ENCODE results near the gene LRRC3B. TPM values are rescaled to one million over a fixed set of nuclear protein-coding genes. Genes with fewer than 3 reads are reported as not detected.

The LRRC3B gene
- total and polyA plus RNA-seq, 2 experiments from 2014 or later = not detected

DNA sequence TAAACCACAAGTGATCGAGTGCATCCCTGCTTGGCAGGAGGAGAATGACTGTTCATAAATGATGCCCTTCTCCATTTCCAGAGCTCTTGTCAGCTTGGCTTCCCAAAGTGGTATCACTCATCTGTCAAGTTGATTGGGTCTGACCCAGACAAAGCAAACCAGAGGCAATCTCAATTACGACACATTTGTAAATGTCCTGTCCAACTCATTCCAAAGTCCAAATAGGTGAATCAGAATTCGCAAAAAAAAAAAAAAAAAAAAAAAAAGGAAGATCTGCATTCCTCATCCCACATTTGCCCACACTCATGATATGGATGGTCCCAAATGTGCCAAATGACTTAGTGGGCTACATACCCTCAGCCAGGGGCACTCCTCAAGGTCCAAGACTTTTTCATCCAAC is 91.9 kb downstream of the LRRC3B start:
- H3K9me2 ChIP-seq (ENCODE audit: insufficient read depth) = no peaks in the 10 kb centered on the region
- in situ Hi-C loops (cut with MboI) = no loop called here
- H3K4me2 ChIP-seq (ENCODE audit: unreplicated experiment) = no peak overlapping the region
- H3K27me3 ChIP-seq (replicated peaks; ENCODE audit: insufficient read depth) = no peaks in the 10 kb centered on the region
- H3K4me1 ChIP-seq (ENCODE audit: insufficient read depth) = no peaks in the 10 kb centered on the region
- H3K9me3 ChIP-seq (ENCODE audit: low read depth) = no peaks in the 10 kb centered on the region
- no peak overlapping the region for H3K9ac ChIP-seq
- no peaks in the 10 kb centered on the region for H3K79me2 ChIP-seq (ENCODE audit: insufficient read depth)
- TF ChIP-seq EZH2 (IDR thresholded peaks at IDR 0.05; ENCODE audit: insufficient read depth, poor library complexity, severe bottlenecking) (no peak), EZH2phosphoT487 (IDR thresholded peaks at IDR 0.05; ENCODE audit: insufficient read depth, low read depth) (no peak)
- no peak overlapping the region for H2AFZ ChIP-seq
- H4K20me1 ChIP-seq (ENCODE audit: insufficient read depth) = no peaks in the 10 kb centered on the region
- H3F3A ChIP-seq (ENCODE audit: insufficient read depth) = no peaks in the 10 kb centered on the region
- H3K27ac ChIP-seq = no peak overlapping the region
- WGBS, 2 experiments (ENCODE audit: low coverage in 1 of 2, low lambda C conversion rate in 2 of 2, missing lambda C conversion rate in 2 of 2) = 39 to 43% methylated on average over 3 of the region's 3 CpGs
- no peak for DNase-seq
- no peak overlapping the region for H3K4me3 ChIP-seq
- H3K36me3 ChIP-seq (ENCODE audit: low read depth) = no peaks in the 10 kb centered on the region

DNA sequence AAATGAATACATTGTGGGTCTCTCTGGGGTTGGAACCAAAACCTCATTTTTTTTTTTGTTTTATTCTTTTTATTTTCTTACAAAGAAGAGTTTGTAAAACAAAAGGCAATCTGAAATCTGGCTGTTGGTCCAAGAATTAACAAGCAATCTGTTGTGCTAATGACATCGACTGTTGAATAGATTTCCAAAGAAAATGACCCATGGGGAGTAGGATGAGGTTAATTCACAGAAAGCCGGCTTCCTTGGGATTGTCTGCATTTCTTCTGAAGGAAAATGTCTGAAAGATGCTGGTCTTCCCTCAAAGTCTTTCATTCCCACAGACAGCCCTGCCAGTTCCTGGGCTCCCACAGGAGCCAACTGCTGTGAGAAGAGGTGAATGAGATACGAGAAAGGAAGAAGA is 92.9 kb downstream of the LRRC3B start:
- WGBS, 2 experiments (ENCODE audit: low coverage in 1 of 2, low lambda C conversion rate in 2 of 2, missing lambda C conversion rate in 2 of 2) = 15% methylated on average over 3 of the region's 3 CpGs
- no peak overlapping the region for H3K27ac ChIP-seq
- no peak overlapping the region for H2AFZ ChIP-seq
- H3K9me2 ChIP-seq (ENCODE audit: insufficient read depth) = no peaks in the 10 kb centered on the region
- H4K20me1 ChIP-seq (ENCODE audit: insufficient read depth) = no peaks in the 10 kb centered on the region
- no peak overlapping the region for H3K9ac ChIP-seq
- H3K4me1 ChIP-seq (ENCODE audit: insufficient read depth) = no peaks in the 10 kb centered on the region
- H3K9me3 ChIP-seq (ENCODE audit: low read depth) = no peaks in the 10 kb centered on the region
- H3K36me3 ChIP-seq (ENCODE audit: low read depth) = no peaks in the 10 kb centered on the region
- in situ Hi-C loops (cut with MboI) = no loop called here
- no peaks in the 10 kb centered on the region for H3K79me2 ChIP-seq (ENCODE audit: insufficient read depth)
- TF ChIP-seq EZH2 (IDR thresholded peaks at IDR 0.05; ENCODE audit: insufficient read depth, poor library complexity, severe bottlenecking) (no peak), EZH2phosphoT487 (IDR thresholded peaks at IDR 0.05; ENCODE audit: insufficient read depth, low read depth) (no peak)
- H3K4me2 ChIP-seq (ENCODE audit: unreplicated experiment) = no peak overlapping the region
- no peaks in the 10 kb centered on the region for H3F3A ChIP-seq (ENCODE audit: insufficient read depth)
- H3K27me3 ChIP-seq (replicated peaks; ENCODE audit: insufficient read depth) = no peaks in the 10 kb centered on the region
- no peak for DNase-seq
- no peak overlapping the region for H3K4me3 ChIP-seq

DNA sequence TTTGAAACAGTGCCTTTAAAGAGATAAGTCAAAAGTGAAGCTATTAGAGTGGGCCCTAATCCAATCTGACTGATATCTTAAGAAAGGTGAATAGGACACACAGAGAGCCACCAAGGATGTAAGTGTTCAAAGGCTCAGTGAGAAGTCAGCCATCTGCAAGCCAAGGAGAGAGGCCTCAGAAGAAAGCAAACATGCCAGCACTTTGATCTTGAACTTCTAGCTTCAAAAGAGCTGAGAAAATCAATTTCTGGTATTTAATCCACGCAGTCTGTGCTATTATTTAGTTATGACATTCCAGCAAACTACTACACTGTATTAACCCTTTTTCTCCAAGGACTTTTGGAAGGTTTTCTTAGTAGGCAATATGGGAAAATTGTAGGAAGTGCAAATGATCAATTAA is 95.7 kb downstream of the LRRC3B start:
- no peak overlapping the region for H3K4me2 ChIP-seq (ENCODE audit: unreplicated experiment)
- no peaks in the 10 kb centered on the region for H3K36me3 ChIP-seq (ENCODE audit: low read depth)
- H3K9me3 ChIP-seq (ENCODE audit: low read depth) = no peaks in the 10 kb centered on the region
- H3F3A ChIP-seq (ENCODE audit: insufficient read depth) = no peaks in the 10 kb centered on the region
- no peak overlapping the region for H2AFZ ChIP-seq
- DNase-seq = no peak
- no peaks in the 10 kb centered on the region for H4K20me1 ChIP-seq (ENCODE audit: insufficient read depth)
- no peaks in the 10 kb centered on the region for H3K27me3 ChIP-seq (replicated peaks; ENCODE audit: insufficient read depth)
- no peak overlapping the region for H3K4me3 ChIP-seq
- no peak for TF ChIP-seq EZH2phosphoT487 (IDR thresholded peaks at IDR 0.05; ENCODE audit: insufficient read depth, low read depth)
- TF ChIP-seq EZH2 (IDR thresholded peaks at IDR 0.05; ENCODE audit: insufficient read depth, poor library complexity, severe bottlenecking) = no peak
- H3K9ac ChIP-seq = no peak overlapping the region
- no peaks in the 10 kb centered on the region for H3K4me1 ChIP-seq (ENCODE audit: insufficient read depth)
- H3K27ac ChIP-seq = no peak overlapping the region
- in situ Hi-C loops (cut with MboI) = no loop called here
- no peaks in the 10 kb centered on the region for H3K79me2 ChIP-seq (ENCODE audit: insufficient read depth)
- no peaks in the 10 kb centered on the region for H3K9me2 ChIP-seq (ENCODE audit: insufficient read depth)
- 15 to 19% methylated on average over 1 of the region's 1 CpG for WGBS, 2 experiments (ENCODE audit: low coverage in 1 of 2, low lambda C conversion rate in 2 of 2, missing lambda C conversion rate in 2 of 2)

DNA sequence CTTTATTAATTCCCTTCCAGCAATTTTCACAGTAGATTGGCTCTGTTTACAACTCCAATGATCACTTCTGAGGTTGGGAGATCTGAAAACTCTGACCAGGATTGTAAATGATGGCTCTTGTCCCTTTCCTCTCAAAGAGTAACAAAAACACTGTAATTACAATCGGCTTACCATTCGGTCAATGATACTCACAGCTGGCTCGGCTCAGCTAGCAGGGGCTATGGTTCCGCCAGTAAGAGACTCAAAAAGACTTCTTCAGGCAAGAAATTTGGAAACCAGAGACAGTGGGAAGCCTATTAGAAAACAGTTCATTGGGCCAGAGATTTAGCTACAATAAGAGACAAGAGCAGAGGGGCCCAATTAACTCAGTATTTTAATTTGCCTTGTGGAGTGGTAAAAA is 96.6 kb downstream of the LRRC3B start:
- Histone ChIP-seq H3K36me3 (ENCODE audit: low read depth) (no peaks in the 10 kb centered on the region), H4K20me1 (ENCODE audit: insufficient read depth) (no peaks in the 10 kb centered on the region), H3K9ac (no peak overlapping the region), H3K9me2 (ENCODE audit: insufficient read depth) (no peaks in the 10 kb centered on the region), H3K4me3 (no peak overlapping the region), H3F3A (ENCODE audit: insufficient read depth) (no peaks in the 10 kb centered on the region), H2AFZ (no peak overlapping the region), H3K27me3 (replicated peaks; ENCODE audit: insufficient read depth) (no peaks in the 10 kb centered on the region), H3K4me1 (ENCODE audit: insufficient read depth) (no peaks in the 10 kb centered on the region), H3K79me2 (ENCODE audit: insufficient read depth) (no peaks in the 10 kb centered on the region), H3K27ac (no peak overlapping the region), H3K9me3 (ENCODE audit: low read depth) (no peaks in the 10 kb centered on the region), H3K4me2 (ENCODE audit: unreplicated experiment) (no peak overlapping the region)
- 29 to 47% methylated on average over 4 of the region's 4 CpGs for WGBS, 2 experiments (ENCODE audit: low coverage in 1 of 2, low lambda C conversion rate in 2 of 2, missing lambda C conversion rate in 2 of 2)
- no peak for DNase-seq
- TF ChIP-seq EZH2 (IDR thresholded peaks at IDR 0.05; ENCODE audit: insufficient read depth, poor library complexity, severe bottlenecking) (no peak), EZH2phosphoT487 (IDR thresholded peaks at IDR 0.05; ENCODE audit: insufficient read depth, low read depth) (no peak)
- in situ Hi-C loops (cut with MboI) = no loop called here

DNA sequence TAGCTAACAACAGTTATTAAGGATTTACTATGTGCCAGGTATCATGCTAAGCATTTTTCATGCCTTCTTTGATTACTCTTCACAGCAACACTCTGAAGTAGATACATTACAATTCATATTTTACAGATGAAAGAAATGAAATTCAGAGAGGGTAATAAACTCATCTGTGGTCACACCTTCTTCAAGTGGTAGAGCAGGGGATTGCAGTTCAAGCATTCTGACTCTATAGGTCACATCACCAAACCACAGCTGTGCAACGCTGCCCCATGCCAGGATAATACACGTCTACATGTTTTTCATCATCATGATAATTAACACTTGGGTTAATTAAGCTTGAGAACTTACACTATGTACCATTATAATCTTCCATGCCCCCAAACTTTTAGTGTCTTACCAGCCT is 98.5 kb downstream of the LRRC3B start:
- no peaks in the 10 kb centered on the region for H3K79me2 ChIP-seq (ENCODE audit: insufficient read depth)
- H3K27ac ChIP-seq = no peak overlapping the region
- no peak overlapping the region for H3K4me3 ChIP-seq
- H3K9me2 ChIP-seq (ENCODE audit: insufficient read depth) = no peaks in the 10 kb centered on the region
- in situ Hi-C loops (cut with MboI) = no loop called here
- H3K4me2 ChIP-seq (ENCODE audit: unreplicated experiment) = no peak overlapping the region
- 13 to 20% methylated on average over 2 of the region's 2 CpGs for WGBS, 2 experiments (ENCODE audit: low coverage in 1 of 2, low lambda C conversion rate in 2 of 2, missing lambda C conversion rate in 2 of 2)
- H2AFZ ChIP-seq = no peak overlapping the region
- no peaks in the 10 kb centered on the region for H4K20me1 ChIP-seq (ENCODE audit: insufficient read depth)
- H3K9ac ChIP-seq = no peak overlapping the region
- no peaks in the 10 kb centered on the region for H3K27me3 ChIP-seq (replicated peaks; ENCODE audit: insufficient read depth)
- DNase-seq = no peak
- TF ChIP-seq EZH2phosphoT487 (IDR thresholded peaks at IDR 0.05; ENCODE audit: insufficient read depth, low read depth) = no peak
- TF ChIP-seq EZH2 (IDR thresholded peaks at IDR 0.05; ENCODE audit: insufficient read depth, poor library complexity, severe bottlenecking) = no peak
- no peaks in the 10 kb centered on the region for H3K9me3 ChIP-seq (ENCODE audit: low read depth)
- H3F3A ChIP-seq (ENCODE audit: insufficient read depth) = no peaks in the 10 kb centered on the region
- H3K4me1 ChIP-seq (ENCODE audit: insufficient read depth) = no peaks in the 10 kb centered on the region
- H3K36me3 ChIP-seq (ENCODE audit: low read depth) = no peaks in the 10 kb centered on the region
